ENCODE data around the gene CLEC2L. TPM values are rescaled to one million over a fixed set of nuclear protein-coding genes. Genes with fewer than 3 reads are reported as not detected.
A peak's percentile ranks its signal among the peaks of the same experiment; 100 is the strongest.

Gene CLEC2L
- total and polyA plus RNA-seq, 2 of the 8 experiments (the other 6 are each of a cell fraction or from before 2014, with no cell fraction given): 0.20 to 1.9 TPM

DNA sequence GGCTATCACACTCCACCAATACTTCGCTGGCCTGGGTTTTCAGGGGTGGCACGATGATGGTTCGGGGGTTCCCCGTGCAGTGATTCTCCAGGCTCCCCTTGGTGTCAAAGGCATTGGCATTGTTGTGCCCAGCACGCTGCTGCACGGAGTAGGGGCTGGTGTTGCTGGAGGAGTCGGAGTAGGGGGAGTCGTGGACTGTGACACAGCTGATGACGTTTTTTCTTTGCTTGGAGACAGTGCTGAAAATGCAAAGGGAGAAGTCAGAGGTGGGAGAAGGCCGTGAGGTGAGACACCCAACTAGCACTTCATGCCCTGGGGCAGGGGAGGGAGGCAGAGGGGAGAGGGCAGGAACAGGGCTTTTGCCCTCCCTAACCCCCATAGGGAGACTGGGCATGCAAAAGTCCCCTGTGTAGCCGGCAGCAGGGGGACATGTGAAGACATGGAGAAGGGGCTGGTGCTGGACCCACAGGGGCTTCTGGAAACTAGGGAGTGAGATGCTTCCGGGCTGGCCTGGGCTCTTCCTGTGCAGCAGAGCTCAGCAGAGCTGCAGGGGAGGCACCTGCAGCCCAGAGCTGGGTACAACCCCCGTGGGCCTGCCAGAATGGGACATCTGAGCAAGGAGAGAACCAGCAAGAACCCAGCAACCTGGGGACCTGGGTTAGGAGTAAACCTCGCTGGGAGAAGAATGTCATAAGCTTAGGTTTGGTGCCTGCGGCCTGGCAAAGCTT is 60.5 kb downstream of the CLEC2L start:
- Histone ChIP-seq H4K20me1 (replicated peaks in 1 of 2; ENCODE audit: control insufficient read depth in 1 of 2, insufficient read depth in 2 of 2, low read length in 2 of 2) (peaks cover 3% of the 10 kb centered on the region in 2 experiments), H3K9me3 (ENCODE audit: insufficient read depth in 2 of 2, low read depth in 1 of 2, low read length in 1 of 2) (no peaks in the 10 kb centered on the region), H3K27ac (ENCODE audit: low read depth, low read length) (no peak overlapping the region), H2BK20ac (ENCODE audit: low read length) (no peak overlapping the region), H3K4me1 (replicated peaks in 1 of 4; ENCODE audit: control insufficient read depth in 3 of 4, insufficient read depth in 4 of 4, low read length in 3 of 4) (no peaks in the 10 kb centered on the region; a peak in 1 of 7 replicates), H3K27me3 (replicated peaks in 1 of 4; ENCODE audit: control insufficient read depth in 3 of 4, extremely low read depth in 1 of 4, insufficient read depth in 3 of 4, low read length in 3 of 4) (no peaks in the 10 kb centered on the region), H3K36me3 (ENCODE audit: control insufficient read depth in 2 of 4, insufficient read depth in 4 of 4, low read length in 3 of 4) (no peaks in the 10 kb centered on the region; a peak in 1 of 8 replicates), H4K91ac (replicated peaks; ENCODE audit: insufficient read length, low read length) (no peak overlapping the region), H3K4me3 (ENCODE audit: extremely low read depth in 1 of 4, insufficient read depth in 2 of 4, low read depth in 3 of 4, low read length in 4 of 4) (no peak overlapping the region), H4K8ac (ENCODE audit: extremely low read depth, insufficient read depth, low read length) (no peak overlapping the region), H3K18ac (ENCODE audit: extremely low read depth, low read length) (no peak overlapping the region), H3K9ac (replicated peaks in 1 of 4; ENCODE audit: extremely low read depth in 1 of 4, low read depth in 3 of 4, low read length in 3 of 4) (no peak overlapping the region), H3K79me1 (ENCODE audit: low read depth, low read length) (no peaks in the 10 kb centered on the region), H3K4me2 (ENCODE audit: insufficient read depth in 1 of 2, low read depth in 2 of 2, low read length in 2 of 2) (no peak overlapping the region), H2BK5ac (ENCODE audit: low read depth, low read length) (no peak overlapping the region), H3K79me2 (ENCODE audit: control insufficient read depth in 1 of 2, insufficient read depth in 2 of 2, low read length in 2 of 2) (no peaks in the 10 kb centered on the region), H3K23me2 (ENCODE audit: low read depth, low read length) (no peaks in the 10 kb centered on the region), H3K23ac (ENCODE audit: insufficient read length) (no peak overlapping the region), H3K4ac (replicated peaks; ENCODE audit: insufficient read length, low read depth, low read length) (no peak overlapping the region), H2AK5ac (ENCODE audit: low read depth, low read length) (no peak overlapping the region), H4K5ac (ENCODE audit: insufficient read length, low read depth, low read length) (no peak overlapping the region), H2BK15ac (ENCODE audit: low read length) (no peak overlapping the region), H2BK120ac (replicated peaks; ENCODE audit: low read depth, low read length) (no peak overlapping the region), H3K14ac (ENCODE audit: insufficient read length) (no peak overlapping the region), H2BK12ac (ENCODE audit: low read depth, low read length) (no peak overlapping the region), H3K56ac (replicated peaks; ENCODE audit: insufficient read length, low read depth, low read length) (no peak overlapping the region), H2AFZ (ENCODE audit: low read length) (no peak overlapping the region)
- POLR2A ChIA-PET (ENCODE audit: partially characterized antibody): no interaction called here
- peak in 1 of 2 experiments; percentile 42 for DNase-seq (ENCODE audit: low read depth in 1 of 2, low spot score in 2 of 2)
- TF ChIP-seq RFX5 (IDR thresholded peaks at IDR 0.05; ENCODE audit: borderline replicate concordance, low read depth, low read length) (no peak), SP1 (IDR thresholded peaks at IDR 0.05; ENCODE audit: low read depth, low read length) (0 out of 2 replicates have a peak, but pooled peaks have one; percentile 10), CHD1 (IDR thresholded peaks at IDR 0.05; ENCODE audit: low read depth, low read length) (no peak)
- CTCF ChIA-PET (ENCODE audit: partially characterized antibody): interaction anchor here (0.9 to 3.3 kb wide), 9 partner anchors 8 to 422 kb away, joined by 3 to 23 read pairs (median 13); no protein-coding TSS in a partner anchor
- 90% methylated on average over 15 of the region's 15 CpGs; no CpG with 5 or more reads in 1 of the 2 experiments for WGBS, 2 experiments (ENCODE audit: extremely low coverage in 1 of 2, insufficient coverage in 1 of 2, insufficient read length in 1 of 2, insufficient replicate concordance in 2 of 2, low coverage in 1 of 2, low lambda C conversion rate in 2 of 2, missing lambda C conversion rate in 1 of 2)
- FAIRE-seq: no peak

Measured in H1 (cell line).